ENCODE measurements around the gene GALM.

DNA sequence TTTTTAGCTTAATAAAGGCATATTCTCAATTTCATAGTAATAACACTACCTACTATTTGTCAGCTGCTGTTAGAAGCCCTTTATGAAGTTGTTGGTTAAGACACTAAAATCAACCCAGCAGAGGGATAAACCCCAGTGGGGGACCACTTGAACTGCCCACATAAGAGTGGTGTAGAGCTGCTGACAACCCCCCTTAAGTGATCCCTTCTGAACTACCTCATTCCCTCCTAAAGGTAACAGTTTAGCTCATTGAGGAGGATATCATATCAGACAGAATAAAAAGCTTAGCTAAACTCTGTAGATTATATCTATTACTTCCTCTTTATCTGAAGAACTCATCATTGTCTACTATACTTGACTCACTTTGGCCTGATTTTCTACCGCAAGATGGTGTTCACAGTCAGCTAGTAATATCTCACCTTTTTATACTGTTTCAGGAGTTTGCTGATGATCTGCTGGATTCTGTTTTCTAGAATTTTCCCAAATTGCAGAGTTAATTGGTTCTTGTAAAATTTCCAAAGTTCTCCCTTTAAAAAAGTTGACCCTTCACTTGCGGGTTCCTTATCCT, 16.2 kb downstream of the GALM start:
- TF ChIP-seq CTCF (IDR thresholded peaks at IDR 0.05; ENCODE audit: extremely low read depth in 1 of 2, insufficient read depth in 1 of 2, low read depth in 1 of 2, low read length in 2 of 2) = no peak
- TF ChIP-seq EZH2 (IDR thresholded peaks at IDR 0.05; ENCODE audit: borderline replicate concordance, low read depth, low read length, severe bottlenecking) = no peak
- TF ChIP-seq MYC (IDR thresholded peaks at IDR 0.05; ENCODE audit: low read depth, low read length) = no peak
- TF ChIP-seq POLR2A (IDR thresholded peaks at IDR 0.05; ENCODE audit: low read depth, low read length) = no peak
- no peak for TF ChIP-seq POLR2AphosphoS5 (IDR thresholded peaks at IDR 0.05; ENCODE audit: insufficient read depth, low read depth, low read length)

Measured in endothelial cell of umbilical vein (primary cell).